Measurements from ENCODE around the gene GALNT9.

DNA sequence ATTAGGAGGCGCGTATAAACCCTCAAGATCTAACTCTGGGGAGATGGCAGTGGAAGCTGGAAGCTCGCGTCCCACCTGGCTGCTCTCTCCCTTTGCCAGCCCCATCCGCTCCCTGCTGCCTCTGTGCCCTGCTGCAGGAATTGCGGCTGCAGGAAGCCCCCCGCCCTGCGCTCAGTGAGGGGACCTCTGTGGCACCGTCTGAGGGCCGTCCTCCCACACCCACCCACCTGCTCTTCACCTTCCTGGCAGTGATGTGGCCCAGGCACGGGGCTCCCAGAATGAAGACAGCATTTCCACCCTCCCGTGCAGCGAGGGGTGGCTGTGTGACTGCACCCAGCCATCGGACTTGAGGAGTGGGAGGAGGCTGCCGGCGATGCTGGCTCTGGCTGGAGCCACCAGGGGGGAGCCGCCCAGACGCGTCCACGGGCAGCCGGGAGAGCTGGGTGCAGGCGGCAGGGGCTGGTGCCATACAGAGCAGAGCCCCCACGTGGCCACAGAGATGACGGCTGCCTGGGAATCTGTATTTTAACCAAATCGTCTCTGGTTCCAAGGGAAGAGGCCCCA lies 28.3 kb upstream of the GALNT9 start:
- TF ChIP-seq, protein P1, sequence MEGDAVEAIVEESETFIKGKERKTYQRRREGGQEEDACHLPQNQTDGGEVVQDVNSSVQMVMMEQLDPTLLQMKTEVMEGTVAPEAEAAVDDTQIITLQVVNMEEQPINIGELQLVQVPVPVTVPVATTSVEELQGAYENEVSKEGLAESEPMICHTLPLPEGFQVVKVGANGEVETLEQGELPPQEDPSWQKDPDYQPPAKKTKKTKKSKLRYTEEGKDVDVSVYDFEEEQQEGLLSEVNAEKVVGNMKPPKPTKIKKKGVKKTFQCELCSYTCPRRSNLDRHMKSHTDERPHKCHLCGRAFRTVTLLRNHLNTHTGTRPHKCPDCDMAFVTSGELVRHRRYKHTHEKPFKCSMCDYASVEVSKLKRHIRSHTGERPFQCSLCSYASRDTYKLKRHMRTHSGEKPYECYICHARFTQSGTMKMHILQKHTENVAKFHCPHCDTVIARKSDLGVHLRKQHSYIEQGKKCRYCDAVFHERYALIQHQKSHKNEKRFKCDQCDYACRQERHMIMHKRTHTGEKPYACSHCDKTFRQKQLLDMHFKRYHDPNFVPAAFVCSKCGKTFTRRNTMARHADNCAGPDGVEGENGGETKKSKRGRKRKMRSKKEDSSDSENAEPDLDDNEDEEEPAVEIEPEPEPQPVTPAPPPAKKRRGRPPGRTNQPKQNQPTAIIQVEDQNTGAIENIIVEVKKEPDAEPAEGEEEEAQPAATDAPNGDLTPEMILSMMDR (IDR thresholded peaks at IDR 0.05), result no peak
- no peak for TF ChIP-seq EP300 (IDR thresholded peaks at IDR 0.05)

Data from ovary (tissue), 3 donors.